Stimulated activated CD8-positive, alpha-beta memory T cell treated with anti-CD3 and anti-CD28 coated beads, Interleukin-4, amount 100 ng/mL, for 1 hour (primary cell): ENCODE data around the gene VRTN.
A peak's percentile ranks its signal among the peaks of the same experiment; 100 is the strongest.
"Not testable (repeated sequence)": the region's sequence is repeated elsewhere in the genome, so short reads cannot be mapped to it uniquely, and the experiment has no call there.

ENCODE experiments used
- DNase-seq, 2 donors: peaks; one replicate each; pipeline ENCODE4 v3.0.0-alpha.2; 2020; ENCODE audit warnings: low read depth in 2 of 2, low spot score in 1 of 2

The VRTN gene

GRCh38 chr14:74348241-74348734, at the start of gene VRTN:
VRTN (plus strand) TSS chr14:74348471; CDS start chr14:74356784, 8,313 bp downstream.
- no peak for DNase-seq

GRCh38 chr14:74299061-74299545, 49.2 kb upstream of the VRTN start:
- DNase-seq: no peak

- no peak for DNase-seq
Observed at GRCh38 chr14:74301594-74302151, 46.6 kb upstream of the VRTN start.

- DNase-seq: no peak
Observed at GRCh38 chr14:74302152-74302628, 46.1 kb upstream of the VRTN start.

GRCh38 chr14:74302634-74303569, 45.4 kb upstream of the VRTN start, which contains the start of gene ABCD4:
ABCD4 (minus strand) TSS chr14:74302934; CDS start chr14:74302912, 22 bp downstream.
- DNase-seq: peak; percentile 59 to 69

GRCh38 chr14:74308695-74309094, 39.6 kb upstream of the VRTN start:
- DNase-seq: no peak

GRCh38 chr14:74309125-74310022, 38.9 kb upstream of the VRTN start:
- DNase-seq: no peak

GRCh38 chr14:74312161-74312560, 36.1 kb upstream of the VRTN start:
- DNase-seq: no peak

- no peak for DNase-seq
Observed at GRCh38 chr14:74313601-74314000, 34.7 kb upstream of the VRTN start.

- DNase-seq: no peak
Observed at GRCh38 chr14:74314576-74314975, 33.7 kb upstream of the VRTN start.

- DNase-seq: no peak
Observed at GRCh38 chr14:74324931-74325361, 23.3 kb upstream of the VRTN start.

- no peak for DNase-seq
Observed at GRCh38 chr14:74325446-74325845, 22.8 kb upstream of the VRTN start.

GRCh38 chr14:74326369-74327152, 21.7 kb upstream of the VRTN start:
- DNase-seq: no peak

GRCh38 chr14:74329950-74330552, 18.2 kb upstream of the VRTN start:
- DNase-seq: not testable (repeated sequence)

- no peak for DNase-seq
Observed at GRCh38 chr14:74333909-74334308, 14.4 kb upstream of the VRTN start.

GRCh38 chr14:74346341-74346740, 1.9 kb upstream of the VRTN start:
- no peak for DNase-seq

- no peak for DNase-seq
Observed at GRCh38 chr14:74347097-74347794, 1.0 kb upstream of the VRTN start.

- no peak for DNase-seq
Observed at GRCh38 chr14:74347795-74348100, 523 bp upstream of the VRTN start.
